NCI-H1417 (cell line): ENCODE results near the gene BABAM2.

Experiments
- DNase-seq, 3 experiments: peaks; one replicate each; lab custom pipeline; 2025; lab: John Stamatoyannopoulos, UW

The BABAM2 gene

GRCh38 chr2:28282248-28282647 lies 391.7 kb downstream of the BABAM2 start:
- no peak for DNase-seq

- DNase-seq: no peak
Measured at GRCh38 chr2:28282861-28283646, 392.5 kb downstream of the BABAM2 start.

GRCh38 chr2:28283861-28284260 lies 393.3 kb downstream of the BABAM2 start:
- no peak for DNase-seq

GRCh38 chr2:28286678-28287077 lies 396.1 kb downstream of the BABAM2 start:
- DNase-seq: no peak

GRCh38 chr2:28287256-28287915 lies 396.9 kb downstream of the BABAM2 start:
- DNase-seq: no peak

- no peak for DNase-seq
Measured at GRCh38 chr2:28288620-28289019, 398.1 kb downstream of the BABAM2 start.

GRCh38 chr2:28291811-28292440 lies 401.4 kb downstream of the BABAM2 start:
- DNase-seq: no peak

- no peak for DNase-seq
Measured at GRCh38 chr2:28292491-28292890, 402.0 kb downstream of the BABAM2 start.

- DNase-seq: no peak
Measured at GRCh38 chr2:28293416-28293815, 402.9 kb downstream of the BABAM2 start.

GRCh38 chr2:28294451-28294850 lies 403.9 kb downstream of the BABAM2 start:
- no peak for DNase-seq

- no peak for DNase-seq
Measured at GRCh38 chr2:28296243-28296642, 405.7 kb downstream of the BABAM2 start.

- DNase-seq: no peak
Measured at GRCh38 chr2:28296904-28297303, 406.4 kb downstream of the BABAM2 start.

- DNase-seq: no peak
Measured at GRCh38 chr2:28297531-28297930, 407.0 kb downstream of the BABAM2 start.

GRCh38 chr2:28298406-28298805 lies 407.9 kb downstream of the BABAM2 start:
- DNase-seq: no peak

GRCh38 chr2:28300485-28301341 lies 410.2 kb downstream of the BABAM2 start:
- peak in 1 of 3 experiments; percentile 56 for DNase-seq

- DNase-seq: no peak
Measured at GRCh38 chr2:28305202-28305601, 414.7 kb downstream of the BABAM2 start.

GRCh38 chr2:28310107-28310506 lies 419.6 kb downstream of the BABAM2 start:
- DNase-seq: peak in 1 of 3 experiments; percentile 50

GRCh38 chr2:28311660-28312249 lies 421.2 kb downstream of the BABAM2 start:
- DNase-seq: no peak

GRCh38 chr2:28312307-28313219 lies 422.0 kb downstream of the BABAM2 start:
- DNase-seq: no peak

GRCh38 chr2:28313220-28313784 lies 422.8 kb downstream of the BABAM2 start:
- no peak for DNase-seq
